Nephron progenitor cell (in vitro differentiated cells): ENCODE data around the gene KLF9.

Source experiments
- DNase-seq: peaks from one replicate; pipeline ENCODE4 v3.0.0; 2021
- H3K27ac Mint-ChIP-seq: 2 replicates; pipeline ENCODE4 v1.8.0; 2021; ENCODE audit warnings: mild to moderate bottlenecking, moderate library complexity, mixed read lengths
- H3K27me3 Mint-ChIP-seq: 2 replicates; pipeline ENCODE4 v1.8.0; 2021; ENCODE audit warnings: mild to moderate bottlenecking, low read depth, mixed read lengths; ENCODE audit not compliant: poor library complexity
- H3K36me3 Mint-ChIP-seq: 2 replicates; pipeline ENCODE4 v1.8.0; 2021; ENCODE audit warnings: low read depth, mixed read lengths
- H3K4me1 Mint-ChIP-seq: 2 replicates; pipeline ENCODE4 v1.8.0; 2021; ENCODE audit warnings: mixed read lengths
- H3K4me3 Mint-ChIP-seq: 2 replicates; pipeline ENCODE4 v1.8.0; 2021; ENCODE audit warnings: mild to moderate bottlenecking, moderate library complexity, mixed read lengths
- H3K9me3 Mint-ChIP-seq: 2 replicates; pipeline ENCODE4 v1.8.0; 2021; ENCODE audit warnings: mild to moderate bottlenecking, moderate library complexity, mixed read lengths
- CTCF ChIP-seq: fragments of 200-600 bp; sonication (generic); IDR thresholded peaks from 2 replicates; pipeline ENCODE4 v1.5.0; 2021; ENCODE audit warnings: antibody characterized with exemption

KLF9 gene

GRCh38 chr9:70413464-70413798, 1.0 kb downstream of the KLF9 start:
- TF ChIP-seq CTCF: no peak
- peaks cover 86% of the 10 kb centered on the region for H3K27me3 Mint-ChIP-seq
- H3K27ac Mint-ChIP-seq: peak overlapping the region; percentile 0
- peak; percentile 55 for DNase-seq
- H3K4me3 Mint-ChIP-seq: peak overlapping the region; percentile 89
- peaks cover 42% of the 10 kb centered on the region for H3K4me1 Mint-ChIP-seq
- H3K36me3 Mint-ChIP-seq: no peaks in the 10 kb centered on the region
- no peaks in the 10 kb centered on the region for H3K9me3 Mint-ChIP-seq

GRCh38 chr9:70412832-70413463, 1.5 kb downstream of the KLF9 start:
- no peak for TF ChIP-seq CTCF
- peak overlapping the region; percentile 83 for H3K4me3 Mint-ChIP-seq
- no peaks in the 10 kb centered on the region for H3K9me3 Mint-ChIP-seq
- H3K27ac Mint-ChIP-seq: no peak overlapping the region
- peaks cover 81% of the 10 kb centered on the region for H3K27me3 Mint-ChIP-seq
- peak; percentile 36 for DNase-seq
- H3K36me3 Mint-ChIP-seq: no peaks in the 10 kb centered on the region
- peaks cover 41% of the 10 kb centered on the region for H3K4me1 Mint-ChIP-seq

- TF ChIP-seq CTCF: no peak
- Mint-ChIP-seq H3K4me3 (peak overlapping the region; percentile 83), H3K36me3 (no peaks in the 10 kb centered on the region), H3K27me3 (peaks cover 74% of the 10 kb centered on the region), H3K9me3 (no peaks in the 10 kb centered on the region), H3K27ac (no peak overlapping the region), H3K4me1 (peaks cover 49% of the 10 kb centered on the region)
- peak; percentile 29 for DNase-seq
Measured at GRCh38 chr9:70411930-70412831, 2.3 kb downstream of the KLF9 start.

GRCh38 chr9:70411121-70411929, 3.1 kb downstream of the KLF9 start:
- Mint-ChIP-seq H3K27ac (no peak overlapping the region), H3K4me3 (peak overlapping the region; percentile 83), H3K9me3 (no peaks in the 10 kb centered on the region), H3K4me1 (peaks cover 57% of the 10 kb centered on the region), H3K36me3 (no peaks in the 10 kb centered on the region), H3K27me3 (peaks cover 65% of the 10 kb centered on the region)
- TF ChIP-seq CTCF: no peak
- peak; percentile 27 for DNase-seq

GRCh38 chr9:70410368-70410767, 4.1 kb downstream of the KLF9 start:
- H3K36me3 Mint-ChIP-seq: no peaks in the 10 kb centered on the region

More at GRCh38 chr9:70410368-70410767, 4.1 kb downstream of the KLF9 start:
- TF ChIP-seq CTCF: no peak
- H3K27me3 Mint-ChIP-seq: peaks cover 56% of the 10 kb centered on the region
- H3K9me3 Mint-ChIP-seq: no peaks in the 10 kb centered on the region
- H3K27ac Mint-ChIP-seq: no peak overlapping the region
- no peak for DNase-seq
- peaks cover 67% of the 10 kb centered on the region for H3K4me1 Mint-ChIP-seq
- no peak overlapping the region for H3K4me3 Mint-ChIP-seq
